A172 (cell line): Measurements from ENCODE around the gene IYD. TPM values are rescaled to one million over a fixed set of nuclear protein-coding genes. Genes with fewer than 3 reads are reported as not detected.
"Not testable (repeated sequence)": the region's sequence is repeated elsewhere in the genome, so short reads cannot be mapped to it uniquely, and the experiment has no call there.

Experiments
- DNase-seq: peaks from one replicate; pipeline ENCODE4 v3.0.0-alpha.2; 2015; ENCODE audit warnings: low spot score
- total RNA-seq: library from RNA; depleted of rRNA; stranded (reverse); fragments of >200 nt; shearing (Covaris generic); gene quantifications from 2 replicates; pipeline ENCODE4 v1.2.3, GENCODE V29; 2014; rRNA removed

The IYD gene
- total RNA-seq, 1 experiment from 2014 or later, result not detected

- no peak for DNase-seq
Measured at GRCh38 chr6:150430815-150431214, 62.0 kb downstream of the IYD start.

DNA sequence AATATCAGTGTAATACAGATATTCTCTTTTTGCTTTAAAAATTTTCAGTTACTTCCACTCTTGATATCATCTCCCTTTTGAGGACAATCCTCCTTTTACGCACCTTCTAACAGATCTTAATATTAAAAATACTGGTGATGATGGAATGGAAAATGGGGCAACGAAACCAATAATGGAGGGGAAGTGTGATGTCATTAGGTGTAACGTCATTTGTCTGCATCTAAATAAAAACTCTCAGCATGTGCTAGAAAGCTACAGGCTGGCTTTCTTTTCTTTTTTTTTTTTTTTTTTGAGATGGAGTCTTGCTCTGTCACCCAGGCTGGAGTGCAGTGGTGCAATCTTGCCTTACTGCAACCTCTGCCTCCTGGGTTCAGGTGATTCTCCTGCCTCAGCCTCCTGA, 66.5 kb downstream of the IYD start:
- no peak for DNase-seq

GRCh38 chr6:150435832-150436231, 67.0 kb downstream of the IYD start:
- DNase-seq, result peak; percentile 38

DNA sequence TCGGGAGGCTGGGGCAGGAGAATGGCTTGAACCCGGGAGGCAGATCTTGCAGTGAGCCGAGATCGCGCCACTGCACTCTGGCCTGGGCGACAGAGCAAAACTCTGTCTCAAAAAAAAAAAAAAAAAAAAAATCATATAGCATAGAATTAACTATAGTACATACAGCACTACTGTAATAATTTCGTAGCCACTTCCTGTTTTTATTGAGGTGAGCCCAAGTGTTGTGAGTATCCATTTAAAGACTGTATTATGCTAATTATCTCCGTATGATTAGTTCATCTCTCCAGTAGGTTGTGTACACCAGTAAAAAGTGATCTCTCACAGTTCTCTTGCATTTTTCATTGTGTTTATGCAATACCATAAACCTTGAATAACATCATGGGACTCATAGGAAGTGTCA, 70.6 kb downstream of the IYD start:
- no peak for DNase-seq

GRCh38 chr6:150443621-150444020, 74.8 kb downstream of the IYD start:
- DNase-seq, result no peak

DNA sequence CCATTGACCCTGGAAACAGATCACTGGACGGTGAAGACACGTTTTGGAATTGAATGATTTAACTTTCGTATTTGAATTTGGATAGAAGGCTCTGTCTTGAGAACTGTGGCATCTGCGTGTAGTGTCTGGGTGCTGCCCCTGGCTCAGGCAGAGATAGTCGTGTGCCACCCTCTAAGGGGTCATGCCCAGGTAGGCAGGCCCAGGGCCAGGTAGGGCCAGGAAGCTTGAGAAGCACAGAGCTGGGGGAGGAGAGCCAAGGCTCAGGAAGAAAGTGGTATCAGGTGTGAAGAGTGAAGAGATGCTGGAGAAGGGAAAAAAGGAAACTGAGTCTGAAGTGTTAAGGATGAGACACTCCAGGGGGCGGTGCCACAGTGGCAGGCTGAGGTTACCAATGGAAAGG, 75.5 kb downstream of the IYD start:
- DNase-seq, result no peak

DNA sequence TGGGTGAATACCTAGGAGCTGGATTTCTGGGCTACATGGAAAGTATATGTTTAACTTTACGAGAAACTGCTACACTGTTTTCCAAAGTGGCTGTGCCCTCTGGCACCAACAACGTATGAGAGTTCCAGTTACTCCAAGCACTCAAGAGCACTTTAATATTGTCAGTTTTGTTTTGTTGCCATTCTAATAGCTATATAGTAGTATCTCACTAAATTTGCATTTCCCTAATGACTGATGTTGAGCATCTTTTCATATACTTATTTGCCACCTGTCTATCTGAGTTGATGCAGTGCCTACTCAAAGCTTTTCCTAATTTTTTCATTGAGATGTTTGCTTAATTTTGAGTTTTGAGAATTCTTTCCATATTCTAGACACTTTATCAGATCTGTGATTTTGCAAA, 76.7 kb downstream of the IYD start:
- no peak for DNase-seq

- DNase-seq, result no peak
Measured at GRCh38 chr6:150448221-150448620, 79.4 kb downstream of the IYD start.

- DNase-seq, result not testable (repeated sequence)
Measured at GRCh38 chr6:150449055-150449454, 80.2 kb downstream of the IYD start.

GRCh38 chr6:150450918-150451317, 82.1 kb downstream of the IYD start:
- DNase-seq, result no peak

DNA sequence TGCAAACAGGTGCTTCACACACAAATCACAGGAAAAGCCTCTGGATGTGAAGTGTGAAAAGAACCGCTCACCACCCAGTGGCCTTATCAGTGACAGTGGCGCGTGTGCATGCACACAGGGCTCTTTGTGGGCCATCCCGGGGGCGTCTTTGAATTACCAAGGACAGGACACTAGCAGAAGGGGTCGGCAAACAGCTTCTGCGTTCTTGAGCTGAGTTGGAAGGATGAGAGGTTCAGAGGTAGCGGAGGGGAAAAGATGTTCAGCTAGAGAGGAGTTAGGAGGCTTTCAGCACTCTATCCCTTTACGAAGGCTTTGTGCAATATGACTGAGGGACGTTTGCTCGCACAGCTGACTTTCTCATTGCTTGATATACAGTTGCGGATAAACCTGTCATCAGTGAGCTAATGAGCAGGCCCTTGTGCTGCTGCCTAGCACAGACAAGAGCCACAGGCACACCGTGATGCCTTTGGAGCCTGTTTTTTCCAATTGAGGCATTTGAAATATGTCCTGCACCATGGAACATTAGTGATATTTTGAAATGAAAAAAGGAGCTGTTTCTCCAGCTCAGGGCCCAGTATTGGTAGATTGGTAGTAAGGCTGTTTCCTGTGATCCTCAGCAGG, 83.1 kb downstream of the IYD start:
- no peak for DNase-seq

DNA sequence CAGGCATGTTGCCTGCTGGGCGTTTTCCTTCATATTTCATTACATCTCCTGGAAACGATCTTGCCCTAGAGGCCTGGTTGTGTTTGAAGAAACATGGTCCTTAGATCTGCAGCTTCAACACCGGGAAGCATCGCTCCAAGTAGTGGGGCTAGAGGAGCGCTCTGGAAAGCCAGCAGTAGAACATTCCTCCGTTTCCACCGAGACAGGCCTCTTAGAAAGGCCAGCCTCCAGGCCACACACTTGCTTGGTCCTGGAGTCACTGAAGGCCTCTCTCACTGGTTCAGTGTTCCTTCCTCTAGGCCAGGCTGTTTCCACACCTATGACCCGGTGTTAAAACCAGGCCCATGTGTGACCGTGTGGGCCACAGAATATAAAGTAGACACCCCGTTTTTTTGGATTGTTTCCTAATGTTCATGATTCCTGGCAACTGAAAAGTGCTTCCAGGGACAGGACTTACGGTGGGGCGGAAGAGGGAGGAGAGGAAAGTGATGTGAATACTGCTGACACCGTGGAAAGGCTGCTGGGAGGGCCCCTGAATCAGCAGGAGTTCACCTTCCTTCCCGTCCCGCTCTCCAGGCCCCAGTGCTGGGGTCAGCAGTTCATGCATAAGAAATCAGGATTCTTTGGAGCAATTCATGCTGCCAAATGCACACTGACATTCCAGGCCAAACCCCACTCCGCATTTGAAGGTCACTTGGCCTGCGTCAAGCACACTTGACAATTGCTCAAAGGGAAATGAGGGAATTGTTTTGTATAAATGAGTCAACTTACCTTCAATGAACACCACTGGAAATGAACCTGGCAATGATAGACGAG, 83.8 kb downstream of the IYD start:
- no peak for DNase-seq

DNA sequence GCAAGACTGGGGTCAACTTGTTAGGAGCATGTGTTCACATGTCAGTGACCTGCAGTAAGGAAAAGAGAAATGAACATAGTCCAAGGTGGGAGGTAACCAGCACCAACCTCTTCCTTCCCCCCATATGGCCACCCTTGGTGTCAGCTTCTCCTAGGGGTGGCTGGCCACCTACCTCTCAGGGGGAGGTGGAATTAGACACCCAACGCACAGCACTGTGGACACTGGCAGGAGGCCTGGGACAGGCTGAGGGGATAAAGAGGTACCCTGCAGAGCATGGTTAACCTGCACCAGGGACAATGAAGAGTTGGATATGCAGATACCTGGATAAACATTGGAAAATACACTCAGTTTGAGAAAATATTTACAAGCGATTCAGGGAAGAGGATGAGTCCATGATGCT, 84.5 kb downstream of the IYD start:
- DNase-seq, result no peak

Other genes starting within 250 kb of the IYD start
- gene PPP1R14C, start 226.0 kb upstream of the IYD start, total RNA-seq, result 0.03 and 0.60 TPM in 2 replicates
- 0.21 and 0.48 TPM in 2 replicates for gene PLEKHG1, start 230.9 kb downstream of the IYD start, total RNA-seq